Inferior parietal cortex (tissue), 1 donor: ENCODE measurements around the gene CEBPB.
A peak's percentile ranks its signal among the peaks of the same experiment; 100 is the strongest.
"Not testable (repeated sequence)": the region's sequence is repeated elsewhere in the genome, so short reads cannot be mapped to it uniquely, and the experiment has no call there.

ENCODE experiments used
- DNase-seq: peaks from one replicate; pipeline ENCODE4 v3.0.0-alpha.2; 2016; ENCODE audit errors: extremely low spot score

CEBPB gene

DNA sequence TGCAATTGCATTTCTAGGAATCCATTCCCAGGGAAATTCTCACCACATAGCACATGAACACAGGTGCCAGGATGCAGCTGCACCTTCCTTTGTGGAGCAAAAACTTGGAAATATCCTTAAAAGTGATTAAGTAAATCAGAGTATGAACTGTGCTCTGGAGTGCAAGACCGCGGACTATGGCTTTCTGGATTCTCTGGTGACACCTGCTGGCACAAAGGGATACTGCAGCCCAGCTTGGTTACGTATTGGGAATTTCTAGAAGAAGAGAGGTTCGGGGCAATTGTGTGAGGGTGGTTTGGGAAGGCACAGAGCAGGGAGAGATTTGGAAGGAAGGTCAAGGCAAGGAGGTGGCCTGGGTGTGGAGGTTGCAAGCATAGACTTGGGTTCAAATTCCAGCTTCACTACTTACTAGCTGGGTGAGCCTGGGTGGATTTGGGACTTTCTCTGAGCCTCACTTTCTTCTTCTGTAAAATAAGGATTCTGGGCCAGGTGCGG is 21.3 kb upstream of the CEBPB start:
- DNase-seq: peak; percentile 91

DNA sequence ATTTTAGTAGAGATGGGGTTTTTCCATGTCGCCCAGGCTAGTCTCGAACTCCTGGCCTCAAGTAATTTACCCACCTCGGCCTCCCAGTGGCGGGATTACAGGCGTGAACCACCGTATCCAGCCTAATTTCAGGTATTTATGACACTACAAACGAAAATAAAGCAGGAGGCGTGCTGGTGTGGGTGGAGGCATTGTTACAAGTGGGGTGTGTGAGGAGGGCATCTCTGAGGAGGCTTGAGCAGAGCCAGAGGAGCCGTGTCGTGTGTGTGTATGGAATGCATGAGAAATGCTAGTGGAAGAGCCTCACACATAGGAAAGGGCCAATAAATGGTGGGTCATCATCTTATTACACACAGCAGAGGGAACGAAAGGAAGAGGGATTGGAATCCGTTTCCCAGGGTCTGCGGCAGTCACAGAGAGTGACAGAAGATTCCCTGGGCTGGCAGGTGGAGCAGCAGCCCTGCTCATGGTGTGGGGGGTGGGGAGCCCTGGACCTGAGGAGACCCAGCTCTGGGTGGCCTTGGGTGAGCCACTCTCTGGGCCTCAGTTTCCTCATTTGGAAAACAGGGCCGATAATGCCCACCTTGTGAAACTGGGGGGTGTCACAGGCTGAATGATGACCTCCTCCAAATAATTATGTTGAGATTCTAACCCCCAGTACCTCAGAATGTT is 19.9 kb upstream of the CEBPB start:
- DNase-seq: no peak

DNA sequence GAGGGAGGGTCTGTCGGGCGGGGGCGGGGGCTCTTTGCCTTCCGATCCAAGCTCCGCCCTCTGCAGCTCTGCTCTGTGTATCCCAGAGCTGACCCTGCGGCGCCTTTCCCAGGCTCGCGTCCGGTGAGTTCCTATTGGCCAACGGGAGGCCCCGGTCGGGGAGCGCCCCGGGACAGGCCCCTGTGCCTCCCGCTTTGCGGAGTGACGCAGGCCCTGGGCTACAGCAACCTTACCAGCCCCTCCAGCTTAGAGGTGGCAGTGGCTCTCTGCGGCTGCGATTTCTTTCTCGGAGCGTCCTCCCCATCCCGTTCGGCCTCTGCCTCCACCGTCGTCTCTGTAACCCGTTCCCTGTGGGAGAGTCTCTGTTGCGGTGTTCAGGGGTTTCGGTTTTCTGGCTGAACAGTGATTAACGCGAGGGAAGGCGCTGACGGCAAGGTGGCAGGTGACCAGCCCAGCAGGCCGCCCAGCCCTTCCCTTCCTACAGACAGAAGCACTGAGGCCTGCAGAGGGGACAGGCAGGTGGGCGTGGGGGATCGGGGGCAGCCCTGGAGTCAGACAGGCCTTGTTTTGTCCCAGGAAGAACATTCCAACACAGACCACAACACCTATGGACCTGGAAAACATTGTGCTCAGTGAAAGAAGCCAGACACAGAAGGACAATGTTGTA is 18.1 kb upstream of the CEBPB start:
- DNase-seq: no peak

DNA sequence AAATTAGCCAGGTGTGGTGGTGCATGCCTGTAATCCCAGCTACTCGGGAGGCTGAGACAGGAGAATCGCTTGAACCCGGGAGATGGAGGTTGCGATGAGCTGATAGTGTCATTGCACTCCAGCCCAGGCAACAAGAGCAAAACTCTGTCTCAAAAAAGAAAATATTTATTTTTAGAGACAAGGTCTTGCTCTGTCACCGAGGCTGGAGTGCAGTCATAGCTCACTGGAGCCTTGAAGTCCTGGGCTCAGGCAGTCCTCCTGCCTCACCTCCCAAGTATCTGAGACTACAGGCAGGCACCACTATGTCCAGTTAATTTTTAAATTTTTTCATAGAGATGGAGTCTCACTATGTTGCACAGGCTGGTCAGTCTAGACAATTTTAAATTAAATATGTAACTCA is 16.2 kb upstream of the CEBPB start:
- DNase-seq: no peak

DNA sequence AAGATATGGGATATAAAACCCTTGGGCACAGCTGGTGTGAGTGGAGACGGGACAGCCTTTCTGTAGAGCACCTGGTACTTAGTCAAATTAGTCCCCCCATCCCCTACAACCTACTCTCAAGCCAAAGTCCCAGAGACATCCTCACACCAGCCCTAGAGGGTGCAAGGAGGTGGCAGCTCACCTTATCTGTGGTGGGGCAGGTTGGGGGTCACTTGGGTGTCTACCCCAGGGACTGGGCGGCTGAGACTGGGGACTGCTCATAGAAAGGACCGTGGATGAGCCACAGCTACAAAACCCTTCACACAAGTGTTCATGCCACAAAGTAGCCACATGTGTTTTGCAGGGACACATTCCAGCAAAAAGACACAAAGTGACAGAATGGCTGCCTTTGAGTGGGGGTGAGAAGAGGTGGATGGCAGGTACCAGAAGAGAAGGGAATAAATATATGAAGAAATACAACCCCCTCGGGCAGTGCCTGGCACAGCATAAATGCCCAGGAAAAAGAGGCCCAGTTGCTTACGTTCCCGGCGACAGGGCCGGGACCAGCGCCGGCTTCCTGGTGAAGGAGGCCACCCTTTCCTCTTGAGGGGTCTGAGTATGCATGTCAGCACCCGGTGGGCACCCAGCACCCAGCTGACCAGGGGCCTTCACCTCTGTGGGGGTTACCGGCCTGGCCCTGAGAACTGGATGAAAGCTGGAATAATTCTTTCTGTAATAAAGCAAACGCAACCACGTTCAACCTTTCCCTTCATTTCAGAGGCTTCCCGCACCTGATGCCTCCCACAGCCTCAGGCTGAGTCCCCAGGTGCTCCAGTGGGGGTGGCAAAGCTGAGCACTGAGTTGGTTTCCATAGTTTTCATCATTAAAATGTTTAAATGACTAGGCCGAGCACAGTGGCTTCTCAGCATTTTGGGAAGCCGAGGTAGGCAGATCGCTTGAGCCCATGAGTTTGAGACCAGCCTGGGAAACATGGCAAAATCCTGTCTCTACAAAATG is 14.4 kb upstream of the CEBPB start:
- no peak for DNase-seq

DNA sequence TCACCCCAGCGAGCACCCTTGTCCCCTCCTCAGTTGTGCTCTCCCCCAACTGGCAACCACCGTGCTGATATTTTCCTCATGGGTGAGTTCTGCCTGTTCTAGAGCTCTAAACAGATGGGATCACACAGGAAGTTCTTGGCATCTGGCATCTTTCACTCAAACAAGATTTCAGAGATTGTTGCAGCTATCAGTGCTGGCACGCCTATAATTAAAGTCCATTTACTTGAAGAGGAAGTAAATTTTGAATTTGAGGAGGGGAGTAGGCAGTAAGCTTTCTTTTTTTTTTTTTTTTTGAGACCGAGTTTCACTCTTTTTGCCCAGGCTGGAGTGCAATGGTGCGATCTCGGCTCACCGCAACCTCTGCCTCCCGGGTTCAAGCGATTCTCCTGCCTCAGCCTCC is 12.0 kb upstream of the CEBPB start:
- DNase-seq: not testable (repeated sequence)

DNA sequence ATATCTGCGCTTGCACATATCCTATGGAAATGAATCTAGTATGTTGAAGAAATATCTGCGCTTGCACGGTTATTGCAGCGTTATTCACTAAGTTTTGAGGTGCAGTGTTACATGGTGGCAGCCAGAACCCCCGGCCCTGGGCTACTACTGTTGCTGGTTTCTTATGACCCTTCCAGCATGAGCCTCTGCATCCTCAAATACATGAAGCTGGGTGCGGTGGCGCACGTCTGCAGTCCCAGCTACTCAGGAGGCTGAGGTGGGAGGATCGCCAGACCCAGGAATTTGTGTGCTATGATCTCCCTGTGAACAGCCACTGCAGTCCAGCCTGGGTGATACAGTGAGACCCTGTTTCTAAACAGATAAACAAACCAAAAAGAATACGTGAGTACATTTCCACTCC is 9.3 kb upstream of the CEBPB start:
- DNase-seq: no peak

DNA sequence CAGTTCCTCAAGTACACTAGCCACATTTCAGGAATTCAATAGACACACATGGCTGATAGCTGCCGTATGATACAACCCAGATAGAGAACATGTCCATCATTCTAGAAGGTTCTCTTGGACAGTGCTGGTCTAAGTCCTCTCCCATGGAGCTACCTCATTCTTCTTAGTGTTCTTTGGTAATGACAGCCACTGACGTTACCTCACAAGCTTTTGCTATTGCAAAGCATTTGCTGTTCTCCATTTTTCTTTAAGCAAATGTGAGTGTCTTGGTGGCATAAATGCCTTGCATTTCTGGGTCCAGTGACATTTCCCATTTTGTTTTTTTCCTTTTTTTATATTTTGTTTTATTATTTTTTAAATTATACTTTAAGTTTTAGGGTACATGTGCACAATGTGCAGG is 8.3 kb upstream of the CEBPB start:
- no peak for DNase-seq

DNA sequence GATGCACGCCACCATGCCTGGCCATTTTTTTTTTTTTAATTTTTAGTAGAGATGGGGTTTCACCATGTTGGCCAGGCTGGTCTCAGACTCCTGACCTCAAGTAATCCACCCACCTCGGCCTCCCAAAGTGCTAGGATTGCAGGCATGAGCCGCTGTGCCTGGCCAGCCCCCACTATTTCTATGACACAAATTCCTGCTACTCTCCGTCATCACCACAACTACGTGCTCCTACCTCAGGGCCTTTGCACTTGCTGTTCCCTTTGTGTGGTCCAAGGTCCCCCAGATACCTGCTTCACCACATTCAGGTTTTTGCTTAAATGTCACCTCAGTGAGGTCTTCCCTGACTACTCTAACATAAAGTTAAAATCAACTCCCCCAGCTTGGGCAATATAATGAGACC is 5.2 kb upstream of the CEBPB start:
- DNase-seq: no peak

DNA sequence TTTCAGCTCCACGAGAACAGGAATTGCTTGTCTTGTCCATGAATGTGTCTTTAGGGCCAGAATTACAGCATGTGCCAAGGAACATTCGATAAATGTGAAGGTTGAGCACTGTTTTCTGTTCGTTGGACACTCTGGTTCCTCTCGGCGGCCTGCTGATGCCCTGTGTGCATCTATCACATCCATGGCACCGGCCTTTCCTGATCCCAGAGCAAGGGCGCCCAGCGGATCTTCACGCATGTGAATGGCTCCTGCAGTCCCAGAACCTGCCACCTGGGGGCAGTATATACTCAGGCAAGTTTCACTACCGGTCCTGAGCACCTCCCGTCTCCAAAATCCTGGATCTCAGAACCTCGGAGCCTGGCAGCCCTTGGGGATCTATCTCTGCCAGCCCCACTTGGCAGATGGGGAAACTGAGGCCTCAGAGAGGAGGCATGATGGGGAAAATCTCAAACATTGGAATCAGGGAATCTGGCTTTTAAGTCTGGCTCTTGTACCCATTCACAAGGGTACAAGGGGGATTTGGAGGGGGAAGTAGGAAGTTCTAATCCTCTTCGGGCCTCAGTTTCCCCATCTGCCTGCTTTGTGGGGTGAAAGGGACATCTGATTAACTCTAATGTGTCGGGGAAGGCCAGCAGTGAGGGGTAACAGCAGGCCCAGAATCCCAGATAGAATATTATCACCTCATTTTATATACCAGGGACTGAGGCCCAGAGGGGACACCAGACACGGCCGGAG is 4.3 kb upstream of the CEBPB start:
- peak; percentile 97 for DNase-seq

DNA sequence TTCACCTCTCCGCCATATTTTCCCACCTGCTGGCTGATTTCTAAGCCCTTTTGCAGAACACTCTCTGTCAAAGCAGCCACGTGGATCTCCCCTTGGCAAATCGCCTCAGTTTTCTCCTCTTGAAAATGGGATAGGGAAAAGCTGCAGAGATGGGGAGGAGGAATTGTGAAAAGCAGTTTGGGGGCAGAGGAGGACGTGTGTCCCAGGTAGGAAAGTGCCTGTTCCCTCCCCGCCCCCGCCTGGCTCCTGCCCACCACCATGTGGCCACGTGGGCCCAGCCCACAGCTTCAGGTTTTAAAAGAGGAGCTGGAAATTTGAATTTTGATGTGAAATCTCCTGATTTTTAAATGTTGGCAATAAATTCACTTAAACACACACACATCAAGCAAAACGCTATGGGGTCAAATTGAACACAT is 3.6 kb upstream of the CEBPB start:
- no peak for DNase-seq

DNA sequence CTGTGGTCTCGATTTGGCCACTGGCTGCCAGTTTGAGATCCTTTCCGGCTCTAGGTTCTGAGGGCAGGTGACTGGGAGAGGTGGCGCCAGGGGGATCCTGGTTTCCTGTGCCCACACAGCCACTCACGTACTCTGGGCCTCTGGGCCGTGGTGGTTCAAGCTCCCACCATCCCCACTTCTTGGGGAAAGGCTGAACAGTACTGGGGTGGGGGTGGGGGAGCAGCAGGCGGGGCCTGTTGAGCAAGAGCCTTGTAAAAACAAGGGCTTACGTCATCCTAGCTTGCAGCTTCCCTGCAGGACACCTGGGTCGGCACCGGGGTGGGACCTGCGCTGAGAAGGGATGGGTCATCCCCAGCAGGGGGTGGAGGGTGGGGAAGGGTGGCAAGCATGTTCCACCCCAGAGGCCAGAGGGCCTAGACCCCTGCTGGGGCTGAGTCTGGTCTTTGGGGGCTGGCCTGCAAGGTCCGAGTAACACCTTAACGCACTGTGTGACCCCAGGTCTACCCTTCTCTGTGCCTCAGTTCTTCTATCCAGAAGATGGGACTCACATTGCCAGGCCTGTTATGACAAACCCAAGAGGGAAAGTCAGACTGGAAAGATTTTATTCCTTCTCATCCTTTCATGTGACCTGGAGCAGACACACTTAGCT is 3.1 kb upstream of the CEBPB start:
- no peak for DNase-seq

DNA sequence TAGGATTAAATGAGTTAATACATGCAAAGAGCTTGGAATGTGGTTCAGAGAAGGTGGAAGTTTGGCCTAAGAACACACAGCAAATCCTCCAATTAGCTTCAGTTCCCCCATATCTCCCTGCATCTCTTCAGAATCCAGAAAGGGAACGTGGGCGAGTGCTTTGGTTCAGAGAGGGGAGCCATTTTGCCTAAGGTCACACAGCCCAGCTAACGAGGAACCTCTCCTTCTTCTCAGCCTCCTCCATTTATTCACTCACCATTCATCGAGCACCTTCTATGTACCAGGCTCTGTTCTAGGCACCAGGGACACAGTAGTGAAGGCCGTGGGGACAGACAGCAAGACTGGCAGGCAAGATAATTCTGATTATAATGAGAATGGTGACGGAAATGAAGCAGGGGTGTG is 2.3 kb upstream of the CEBPB start:
- DNase-seq: no peak

DNA sequence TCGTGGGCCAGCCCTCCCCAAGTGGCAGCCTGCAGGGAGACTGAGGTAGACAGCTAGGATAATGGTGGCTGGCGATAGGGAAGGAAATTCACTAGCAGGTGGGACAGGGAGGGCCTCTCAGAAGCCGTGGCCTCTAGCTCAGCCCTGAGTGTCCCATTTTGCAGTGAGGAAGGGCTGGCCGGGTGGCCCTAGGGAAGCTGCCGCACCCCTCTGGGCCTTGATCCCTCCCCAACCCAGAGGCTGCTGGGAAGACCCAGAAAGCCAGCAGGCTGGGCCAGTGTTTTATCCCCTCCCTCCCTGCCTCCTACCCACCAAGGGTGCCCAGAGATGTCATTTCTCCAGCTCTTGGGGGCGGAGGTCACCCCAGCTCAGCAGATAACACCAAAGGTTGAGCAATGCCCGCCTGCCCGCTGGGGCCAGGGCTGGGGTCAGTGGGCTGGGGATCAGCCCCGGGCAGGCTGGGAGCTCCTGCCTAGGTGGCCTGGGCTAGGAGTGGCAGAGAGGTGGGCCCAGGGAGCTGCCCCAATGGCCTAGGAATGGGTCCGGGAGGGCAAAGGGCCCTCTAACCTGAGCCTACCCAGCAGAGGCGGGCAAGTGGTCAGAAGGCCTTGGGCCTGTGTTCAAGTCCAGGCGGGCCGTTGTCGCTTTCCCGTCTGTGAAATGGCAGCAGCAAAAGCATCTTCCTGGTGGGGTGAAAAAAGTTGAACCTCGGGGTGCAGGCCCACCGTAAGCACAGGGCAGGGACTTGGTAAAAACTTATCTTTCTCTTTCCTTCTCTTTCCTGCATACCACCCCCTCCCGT is 1.6 kb upstream of the CEBPB start:
- DNase-seq: no peak

DNA sequence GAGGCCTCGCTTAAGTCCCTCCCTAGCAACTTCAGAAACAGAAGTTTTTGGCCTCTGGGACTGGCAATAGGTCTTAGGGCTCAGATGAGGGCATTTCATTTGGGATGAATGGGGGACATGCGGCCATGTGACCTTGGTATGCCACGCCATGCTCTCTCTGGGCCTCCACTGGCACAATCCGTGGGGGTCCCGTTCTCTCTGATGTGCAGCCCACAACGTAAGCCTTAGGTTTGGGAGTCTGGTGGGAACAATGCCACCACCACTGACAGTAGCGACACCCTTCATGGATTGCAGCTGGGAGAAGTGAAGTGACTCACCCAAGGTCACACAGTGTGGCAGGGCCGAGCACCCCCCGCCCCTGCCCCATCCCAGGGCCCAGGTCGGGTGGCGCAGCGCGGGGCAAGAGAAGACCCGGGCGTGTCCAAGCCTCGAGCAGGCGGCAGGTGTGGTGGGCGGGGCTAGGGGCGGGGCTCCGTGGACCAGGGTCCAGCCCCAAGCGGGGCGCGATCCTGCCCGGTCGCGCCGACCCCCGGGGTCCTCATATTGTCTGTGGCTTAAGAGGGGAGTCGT is 864 bp upstream of the CEBPB start:
- DNase-seq: no peak

DNA sequence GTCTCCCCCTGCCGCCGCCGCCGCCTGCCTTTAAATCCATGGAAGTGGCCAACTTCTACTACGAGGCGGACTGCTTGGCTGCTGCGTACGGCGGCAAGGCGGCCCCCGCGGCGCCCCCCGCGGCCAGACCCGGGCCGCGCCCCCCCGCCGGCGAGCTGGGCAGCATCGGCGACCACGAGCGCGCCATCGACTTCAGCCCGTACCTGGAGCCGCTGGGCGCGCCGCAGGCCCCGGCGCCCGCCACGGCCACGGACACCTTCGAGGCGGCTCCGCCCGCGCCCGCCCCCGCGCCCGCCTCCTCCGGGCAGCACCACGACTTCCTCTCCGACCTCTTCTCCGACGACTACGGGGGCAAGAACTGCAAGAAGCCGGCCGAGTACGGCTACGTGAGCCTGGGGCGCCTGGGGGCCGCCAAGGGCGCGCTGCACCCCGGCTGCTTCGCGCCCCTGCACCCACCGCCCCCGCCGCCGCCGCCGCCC is 474 bp downstream of the CEBPB start:
- no peak for DNase-seq

DNA sequence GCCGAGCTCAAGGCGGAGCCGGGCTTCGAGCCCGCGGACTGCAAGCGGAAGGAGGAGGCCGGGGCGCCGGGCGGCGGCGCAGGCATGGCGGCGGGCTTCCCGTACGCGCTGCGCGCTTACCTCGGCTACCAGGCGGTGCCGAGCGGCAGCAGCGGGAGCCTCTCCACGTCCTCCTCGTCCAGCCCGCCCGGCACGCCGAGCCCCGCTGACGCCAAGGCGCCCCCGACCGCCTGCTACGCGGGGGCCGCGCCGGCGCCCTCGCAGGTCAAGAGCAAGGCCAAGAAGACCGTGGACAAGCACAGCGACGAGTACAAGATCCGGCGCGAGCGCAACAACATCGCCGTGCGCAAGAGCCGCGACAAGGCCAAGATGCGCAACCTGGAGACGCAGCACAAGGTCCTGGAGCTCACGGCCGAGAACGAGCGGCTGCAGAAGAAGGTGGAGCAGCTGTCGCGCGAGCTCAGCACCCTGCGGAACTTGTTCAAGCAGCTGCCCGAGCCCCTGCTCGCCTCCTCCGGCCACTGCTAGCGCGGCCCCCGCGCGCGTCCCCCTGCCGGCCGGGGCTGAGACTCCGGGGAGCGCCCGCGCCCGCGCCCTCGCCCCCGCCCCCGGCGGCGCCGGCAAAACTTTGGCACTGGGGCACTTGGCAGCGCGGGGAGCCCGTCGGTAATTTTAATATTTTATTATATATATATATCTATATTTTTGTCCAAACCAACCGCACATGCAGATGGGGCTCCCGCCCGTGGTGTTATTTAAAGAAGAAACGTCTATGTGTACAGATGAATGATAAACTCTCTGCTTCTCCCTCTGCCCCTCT is 1.1 kb downstream of the CEBPB start:
- DNase-seq: no peak

DNA sequence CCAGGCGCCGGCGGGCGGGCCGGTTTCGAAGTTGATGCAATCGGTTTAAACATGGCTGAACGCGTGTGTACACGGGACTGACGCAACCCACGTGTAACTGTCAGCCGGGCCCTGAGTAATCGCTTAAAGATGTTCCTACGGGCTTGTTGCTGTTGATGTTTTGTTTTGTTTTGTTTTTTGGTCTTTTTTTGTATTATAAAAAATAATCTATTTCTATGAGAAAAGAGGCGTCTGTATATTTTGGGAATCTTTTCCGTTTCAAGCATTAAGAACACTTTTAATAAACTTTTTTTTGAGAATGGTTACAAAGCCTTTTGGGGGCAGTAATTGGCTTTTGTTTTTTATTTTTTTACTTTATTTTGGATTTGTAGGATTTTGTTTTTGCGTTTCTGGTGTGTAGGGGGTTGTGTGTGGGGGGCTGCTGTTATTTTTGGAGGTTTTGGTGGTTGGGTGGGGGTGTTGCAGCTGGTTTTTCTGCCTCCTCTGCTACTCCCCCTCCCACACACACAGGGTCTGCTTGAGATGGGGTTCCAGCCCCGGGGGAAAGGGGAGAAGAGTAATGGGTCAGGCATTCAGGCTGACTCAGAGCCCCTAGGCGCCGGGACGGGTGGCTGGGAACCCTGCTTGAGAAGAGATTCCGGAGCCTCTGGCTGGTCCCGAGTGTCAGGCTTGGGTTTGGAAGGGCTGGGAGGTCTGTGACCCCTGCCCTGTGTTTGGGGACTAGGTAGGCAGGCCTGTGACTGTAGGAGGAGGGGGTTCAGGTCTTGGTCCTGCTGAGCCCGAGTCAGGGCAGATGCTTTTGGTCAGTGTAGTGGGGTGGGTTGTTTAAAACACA is 2.0 kb downstream of the CEBPB start:
- DNase-seq: peak; percentile 67
